Endothelial cell of umbilical vein (primary cell): ENCODE measurements around the gene CPNE2. TPM values are rescaled to one million over a fixed set of nuclear protein-coding genes. Genes with fewer than 3 reads are reported as not detected.

Experiments used
- BruUV-seq: library from RNA; stranded (reverse); fragments of 400-500 nt; replicated peaks from 2 replicates; lab custom pipeline; 2021; lab: Mats Ljungman, UMichigan
- CTCF ChIA-PET: fragments of 300-600, 350-600 bp; sonication (Branson Sonifier 250); formaldehyde crosslinking; loops from one replicate; lab custom pipeline; 2021; ENCODE audit warnings: antibody characterized with exemption, inconsistent platforms; lab: Charles Lee
- POLR2A ChIA-PET: fragments of 300-600, 350-600 bp; sonication (Branson Sonifier 250); formaldehyde crosslinking; loops from one replicate; lab custom pipeline; 2021; ENCODE audit warnings: antibody characterized with exemption, inconsistent platforms; lab: Charles Lee
- DNase-seq: peaks from one replicate; pipeline ENCODE4 v3.0.0-alpha.2; 2011; ENCODE audit warnings: low read depth, low spot score
- FAIRE-seq: peaks from 2 replicates; lab custom pipeline; 2011; peaks lifted over from hg19 to GRCh38; lab: Jason Lieb, UNC
- H2AFZ ChIP-seq: 2 replicates; pipeline ENCODE4 v1.6.0; 2012; ENCODE audit warnings: low read depth, low read length, control low read depth, inconsistent platforms
- H3K27ac ChIP-seq: 2 replicates; pipeline ENCODE4 v1.5.1; 2011; ENCODE audit warnings: low read depth, mild to moderate bottlenecking, control low read depth, low read length, moderate library complexity; ENCODE audit not compliant: insufficient read depth
- H3K27me3 ChIP-seq, 2 experiments: 2 replicates each; pipeline versions ENCODE4 v1.6.0 to v1.6.1; 2011; ENCODE audit warnings: low read length in 2 of 2, mixed read lengths in 1 of 2; ENCODE audit not compliant: control insufficient read depth in 2 of 2, insufficient read depth in 2 of 2
- H3K36me3 ChIP-seq, 2 experiments: 2 replicates in 1 of 2; 3 replicates in 1 of 2; pipeline ENCODE4 v1.5.1; 2011; ENCODE audit warnings: low read length in 2 of 2, mild to moderate bottlenecking in 1 of 2, moderate library complexity in 1 of 2; ENCODE audit not compliant: control insufficient read depth in 2 of 2, insufficient read depth in 2 of 2; ENCODE audit errors: extremely low read depth in 1 of 2
- H3K4me1 ChIP-seq: 3 replicates; pipeline ENCODE4 v1.5.1; 2011; ENCODE audit warnings: mild to moderate bottlenecking, low read length; ENCODE audit not compliant: control insufficient read depth, insufficient read depth; ENCODE audit errors: extremely low read depth
- H3K4me2 ChIP-seq: 2 replicates; pipeline ENCODE4 v1.6.1; 2011; ENCODE audit warnings: low read length, control low read depth, mixed read lengths; ENCODE audit not compliant: insufficient read depth
- H3K4me3 ChIP-seq, 3 experiments: fragments of 200-600 bp in 1 of 3; sonication (generic), shearing (Covaris generic) in 1 of 3; replicated peaks in 1 of 3; 2 replicates each; pipeline ENCODE4 v1.5.1; 2011 to 2016; ENCODE audit warnings: control low read depth in 3 of 3, low read length in 3 of 3, mild to moderate bottlenecking in 2 of 3, inconsistent platforms in 1 of 3, low read depth in 1 of 3, moderate library complexity in 1 of 3; ENCODE audit not compliant: insufficient read depth in 1 of 3
- H3K79me2 ChIP-seq: 2 replicates; pipeline ENCODE4 v1.6.0; 2012; ENCODE audit warnings: low read length, inconsistent platforms; ENCODE audit not compliant: control insufficient read depth, insufficient read depth
- H3K9ac ChIP-seq: replicated peaks from 2 replicates; pipeline ENCODE3; 2011; ENCODE audit warnings: low read length, control low read depth; ENCODE audit not compliant: insufficient read depth; ENCODE audit errors: extremely low read depth
- H3K9me1 ChIP-seq: replicated peaks from 3 replicates; pipeline ENCODE4 v1.6.0; 2011; ENCODE audit warnings: mild to moderate bottlenecking, low read length; ENCODE audit not compliant: control insufficient read depth, insufficient read depth; ENCODE audit errors: extremely low read depth
- H3K9me3 ChIP-seq: replicated peaks from 2 replicates; pipeline ENCODE4 v1.5.1; 2012; ENCODE audit warnings: low read length, inconsistent platforms; ENCODE audit not compliant: control insufficient read depth, insufficient read depth
- H4K20me1 ChIP-seq: replicated peaks from 2 replicates; pipeline ENCODE3; 2011; ENCODE audit warnings: mild to moderate bottlenecking, low read length; ENCODE audit not compliant: control insufficient read depth, insufficient read depth; ENCODE audit errors: extremely low read depth
- CTCF ChIP-seq, 2 donors: IDR thresholded peaks; 1 replicate in 1 of 2; 2 replicates in 1 of 2; pipeline ENCODE4 v1.5.1; 2011; ENCODE audit warnings: low read length in 2 of 2, mild to moderate bottlenecking in 2 of 2, moderate library complexity in 2 of 2, control low read depth in 1 of 2, inconsistent platforms in 1 of 2, low read depth in 1 of 2; ENCODE audit not compliant: insufficient read depth in 1 of 2; ENCODE audit errors: extremely low read depth in 1 of 2
- EZH2 ChIP-seq: IDR thresholded peaks from 2 replicates; pipeline ENCODE4 v1.6.1; 2012; ENCODE audit warnings: borderline replicate concordance, low read depth, mild to moderate bottlenecking, moderate library complexity, low read length, inconsistent platforms; ENCODE audit not compliant: severe bottlenecking
- FOS ChIP-seq: IDR thresholded peaks from 2 replicates; pipeline ENCODE4 v1.6.1; 2011; ENCODE audit warnings: mild to moderate bottlenecking, low read length, moderate library complexity, borderline replicate concordance; ENCODE audit not compliant: insufficient read depth
- GATA2 ChIP-seq: IDR thresholded peaks from 2 replicates; pipeline ENCODE4 v1.7.0; 2011; ENCODE audit warnings: low read depth, mild to moderate bottlenecking, moderate library complexity, mixed read lengths, low read length; ENCODE audit not compliant: insufficient read length, insufficient read depth
- JUN ChIP-seq: IDR thresholded peaks from 2 replicates; pipeline ENCODE4 v1.6.1; 2011; ENCODE audit warnings: borderline replicate concordance, low read depth; ENCODE audit not compliant: insufficient read length, insufficient read depth
- MAX ChIP-seq: IDR thresholded peaks from 2 replicates; pipeline ENCODE4 v1.6.1; 2011; ENCODE audit not compliant: insufficient read depth, insufficient read length
- MYC ChIP-seq: IDR thresholded peaks from one replicate; pipeline ENCODE4 v1.6.1; 2011; ENCODE audit warnings: mild to moderate bottlenecking, low read depth, low read length
- POLR2A ChIP-seq: IDR thresholded peaks from 2 replicates; pipeline ENCODE4 v1.6.1; 2012; ENCODE audit warnings: low read depth, mild to moderate bottlenecking, control low read depth, low read length
- POLR2AphosphoS5 ChIP-seq: IDR thresholded peaks from 2 replicates; pipeline ENCODE4 v1.6.1; 2012; ENCODE audit warnings: low read depth, mild to moderate bottlenecking, control low read depth, low read length, moderate library complexity; ENCODE audit not compliant: insufficient read depth
- dilution Hi-C: fragments of 300-500 bp; cut with MboI; formaldehyde crosslinking; loops from one replicate; pipeline ENCODE4 v1.15.0; 2019; ENCODE audit warnings: low sequenced_read_pairs; ENCODE audit not compliant: extremely low pct_ligation_motif_present
- intact Hi-C: fragments of 100-400 bp; cut with micrococcal nuclease; formaldehyde crosslinking; loops from one replicate; pipeline ENCODE4 v1.10.0; 2022
- polyA plus RNA-seq, 4 experiments: library from polyadenylated mRNA; depleted of rRNA in 3 of 4; stranded (reverse) in 3 of 4; unstranded in 1 of 4; fragments of >200 nt; gene quantifications; 2 replicates each; pipeline versions ENCODE4 v1.2.1 to v1.2.3, GENCODE V29; 2011 to 2012; ENCODE audit warnings: missing spikeins in 1 of 4
- total RNA-seq: library from RNA; stranded (reverse); gene quantifications from 2 replicates; pipeline ENCODE4 v1.2.3, GENCODE V29; 2021

CPNE2 gene
- total and polyA plus RNA-seq, 2 donors (not counting 3 experiments of a cell fraction or from before 2014, with no cell fraction given): 91.9 to 187 TPM

DNA sequence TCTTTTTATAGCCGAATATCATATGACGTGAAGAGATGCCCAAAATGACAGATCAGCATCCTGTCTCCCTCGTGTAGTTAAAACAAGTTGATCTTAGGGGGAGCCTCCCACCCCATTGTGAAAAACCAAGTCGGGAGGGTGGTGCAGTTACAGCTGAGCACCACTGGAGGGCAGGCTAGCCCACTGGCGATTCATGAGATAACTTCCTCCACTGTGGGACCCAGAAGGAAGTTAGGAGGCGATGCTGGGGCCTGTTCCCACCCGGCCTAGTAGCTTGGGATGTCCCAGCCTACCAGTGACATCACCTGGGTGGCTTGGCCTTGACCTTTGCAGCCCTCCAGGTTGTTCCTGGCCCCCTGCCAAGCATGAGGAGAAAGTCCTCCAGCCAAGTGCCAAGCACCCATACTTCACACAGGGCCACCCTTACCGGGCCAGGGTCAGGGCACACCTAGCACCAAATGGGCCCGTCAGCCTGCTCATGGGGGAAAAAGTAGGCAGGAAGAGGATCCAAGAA lies 8.1 kb upstream of the CPNE2 start:
- FAIRE-seq (peak; percentile 93), DNase-seq (peak; percentile 79)
- intact Hi-C loops (loop anchor here (1.0 to 5.0 kb wide), 4 partner anchors 84 to 333 kb away; partner anchors contain the start of genes PSME3IP1 and RSPRY1), dilution Hi-C loops (no loop called here)
- H3K4me3 ChIP-seq: no peak overlapping the region
- H3K27ac ChIP-seq: no peak overlapping the region
- ChIA-PET POLR2A (no interaction called here), CTCF (interaction anchor here (0.6 to 5.1 kb wide), 25 partner anchors 8 to 338 kb away, joined by 3 to 34 read pairs (median 3); partner anchors contain the start of genes ARL2BP and CPNE2)
- H3K4me2 ChIP-seq: no peak overlapping the region
- no peaks in the 10 kb centered on the region for H3K79me2 ChIP-seq
- BruUV-seq: no TSS peak
- H3K9me1 ChIP-seq: no peaks in the 10 kb centered on the region
- H4K20me1 ChIP-seq: no peaks in the 10 kb centered on the region
- H3K9ac ChIP-seq: no peak overlapping the region
- H3K4me1 ChIP-seq: no peaks in the 10 kb centered on the region
- peak overlapping the region; percentile 53 for H2AFZ ChIP-seq
- H3K27me3 ChIP-seq: no peaks in the 10 kb centered on the region
- no peaks in the 10 kb centered on the region for H3K9me3 ChIP-seq
- H3K36me3 ChIP-seq: no peaks in the 10 kb centered on the region
- TF ChIP-seq POLR2A: no peak
- TF ChIP-seq CTCF (IDR thresholded peaks at IDR 0.05; ENCODE audit: extremely low read depth in 1 of 2, insufficient read depth in 1 of 2, low read depth in 1 of 2, low read length in 2 of 2): peak; percentile 95 to 98

DNA sequence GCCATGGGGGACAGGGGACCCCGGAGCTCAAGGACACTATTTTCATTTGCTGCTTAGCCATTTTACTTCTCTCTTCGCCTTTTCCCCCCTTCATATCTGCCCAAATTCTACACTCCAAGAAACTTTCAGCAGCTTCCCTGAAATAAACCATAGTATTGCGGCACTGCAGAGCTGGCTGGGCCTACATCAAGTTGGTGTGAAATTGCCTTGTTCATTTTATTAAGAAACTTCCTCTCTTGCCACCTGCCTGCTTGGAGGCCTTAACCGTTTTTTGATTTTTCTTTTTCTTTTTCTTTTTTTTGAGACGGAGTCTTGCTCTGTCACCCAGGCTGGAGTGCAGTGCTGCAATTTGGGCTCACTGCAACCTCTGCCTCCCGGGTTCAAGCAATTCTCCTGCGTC lies 7.4 kb upstream of the CPNE2 start:
- BruUV-seq: no TSS peak
- Histone ChIP-seq H3K4me3 (no peak overlapping the region), H3K9me1 (no peaks in the 10 kb centered on the region), H4K20me1 (no peaks in the 10 kb centered on the region), H2AFZ (no peak overlapping the region), H3K27me3 (no peaks in the 10 kb centered on the region), H3K9ac (no peak overlapping the region), H3K36me3 (no peaks in the 10 kb centered on the region), H3K4me1 (no peaks in the 10 kb centered on the region), H3K4me2 (no peak overlapping the region), H3K79me2 (no peaks in the 10 kb centered on the region), H3K9me3 (no peaks in the 10 kb centered on the region), H3K27ac (no peak overlapping the region)
- POLR2A ChIA-PET: no interaction called here
- no peak for FAIRE-seq
- intact Hi-C loops: loop anchor here (1.0 to 5.0 kb wide), 4 partner anchors 83 to 332 kb away; partner anchors contain the start of genes PSME3IP1 and RSPRY1
- CTCF ChIA-PET: interaction anchor here (0.7 to 5.1 kb wide), 22 partner anchors 8 to 338 kb away, joined by 3 to 34 read pairs (median 4); partner anchors contain the start of genes ARL2BP and CPNE2
- dilution Hi-C loops: no loop called here
- DNase-seq: no peak
- no peak for TF ChIP-seq FOS
- TF ChIP-seq MYC: no peak
- no peak for TF ChIP-seq CTCF (IDR thresholded peaks at IDR 0.05; ENCODE audit: extremely low read depth in 1 of 2, insufficient read depth in 1 of 2, low read depth in 1 of 2, low read length in 2 of 2)
- TF ChIP-seq GATA2: no peak
- no peak for TF ChIP-seq POLR2A
- no peak for TF ChIP-seq POLR2AphosphoS5
- no peak for TF ChIP-seq MAX
- no peak for TF ChIP-seq EZH2
- TF ChIP-seq JUN: no peak
